GM21619 (cell line): ENCODE results near the gene RPRD1B.
"Not testable (repeated sequence)": the region's sequence is repeated elsewhere in the genome, so short reads cannot be mapped to it uniquely, and the experiment has no call there.

Source experiments
- ATAC-seq: cut with Tn5 transposase; IDR thresholded peaks from one replicate; pipeline ENCODE4 v1.9.1; 2021; ENCODE audit not compliant: unreplicated experiment

The RPRD1B gene

GRCh38 chr20:38102206-38102605 is 68.7 kb downstream of the RPRD1B start:
- ATAC-seq, result not testable (repeated sequence)

- ATAC-seq, result no peak
Observed at GRCh38 chr20:38104285-38104684, 70.7 kb downstream of the RPRD1B start.

- ATAC-seq, result no peak
Observed at GRCh38 chr20:38106461-38106860, 72.9 kb downstream of the RPRD1B start.

- not testable (repeated sequence) for ATAC-seq
Observed at GRCh38 chr20:38107386-38107785, 73.8 kb downstream of the RPRD1B start.

GRCh38 chr20:38107916-38108315 is 74.4 kb downstream of the RPRD1B start:
- not testable (repeated sequence) for ATAC-seq

- ATAC-seq, result no peak
Observed at GRCh38 chr20:38108438-38108985, 75.0 kb downstream of the RPRD1B start.

- ATAC-seq, result no peak
Observed at GRCh38 chr20:38108986-38109541, 75.5 kb downstream of the RPRD1B start.

GRCh38 chr20:38109591-38110524 is 76.3 kb downstream of the RPRD1B start:
- no peak for ATAC-seq

- no peak for ATAC-seq
Observed at GRCh38 chr20:38110525-38111178, 77.1 kb downstream of the RPRD1B start.

- ATAC-seq, result no peak
Observed at GRCh38 chr20:38111366-38112232, 78.1 kb downstream of the RPRD1B start.

- no peak for ATAC-seq
Observed at GRCh38 chr20:38112261-38112929, 78.8 kb downstream of the RPRD1B start.

GRCh38 chr20:38112930-38113294 is 79.4 kb downstream of the RPRD1B start:
- no peak for ATAC-seq

- ATAC-seq, result no peak
Observed at GRCh38 chr20:38113401-38114325, 80.1 kb downstream of the RPRD1B start.

- ATAC-seq, result no peak
Observed at GRCh38 chr20:38114353-38114791, 80.8 kb downstream of the RPRD1B start.

GRCh38 chr20:38115205-38115604 is 81.7 kb downstream of the RPRD1B start:
- no peak for ATAC-seq

GRCh38 chr20:38115896-38116295 is 82.3 kb downstream of the RPRD1B start:
- ATAC-seq, result no peak

GRCh38 chr20:38116409-38117165 is 83.0 kb downstream of the RPRD1B start:
- ATAC-seq, result no peak

- ATAC-seq, result no peak
Observed at GRCh38 chr20:38117205-38117604, 83.7 kb downstream of the RPRD1B start.
